ENCODE data around the gene ZNF407. TPM values are rescaled to one million over a fixed set of nuclear protein-coding genes. Genes with fewer than 3 reads are reported as not detected.
A peak's percentile ranks its signal among the peaks of the same experiment; 100 is the strongest.

The ZNF407 gene
- total and polyA plus RNA-seq, 2 of the 13 experiments (the other 11 are each of a cell fraction or from before 2014, with no cell fraction given), result 2.3 to 8.7 TPM

DNA sequence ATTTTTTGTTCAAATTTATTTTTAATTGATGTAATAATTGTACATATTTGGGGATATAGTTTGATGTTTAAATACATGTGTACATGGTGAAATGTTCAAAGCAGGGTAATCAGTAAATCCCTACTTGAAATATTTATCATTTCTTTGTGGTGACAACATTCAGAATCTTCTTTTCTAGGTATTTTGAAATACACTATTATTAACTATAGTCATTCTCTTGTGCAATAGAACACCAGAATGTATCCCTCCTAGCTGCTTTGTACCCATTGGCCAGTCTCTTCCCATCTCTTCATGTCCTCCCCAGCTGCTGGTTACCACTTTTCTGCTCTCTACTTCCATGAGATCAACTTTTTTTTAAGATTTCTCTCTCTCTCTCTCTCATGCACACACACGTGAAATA, 126.5 kb downstream of the ZNF407 start (continued):
- TF ChIP-seq ATF1 (CRISPR knock-in tag; IDR thresholded peaks at IDR 0.05), result no peak
- TF ChIP-seq, protein P1, sequence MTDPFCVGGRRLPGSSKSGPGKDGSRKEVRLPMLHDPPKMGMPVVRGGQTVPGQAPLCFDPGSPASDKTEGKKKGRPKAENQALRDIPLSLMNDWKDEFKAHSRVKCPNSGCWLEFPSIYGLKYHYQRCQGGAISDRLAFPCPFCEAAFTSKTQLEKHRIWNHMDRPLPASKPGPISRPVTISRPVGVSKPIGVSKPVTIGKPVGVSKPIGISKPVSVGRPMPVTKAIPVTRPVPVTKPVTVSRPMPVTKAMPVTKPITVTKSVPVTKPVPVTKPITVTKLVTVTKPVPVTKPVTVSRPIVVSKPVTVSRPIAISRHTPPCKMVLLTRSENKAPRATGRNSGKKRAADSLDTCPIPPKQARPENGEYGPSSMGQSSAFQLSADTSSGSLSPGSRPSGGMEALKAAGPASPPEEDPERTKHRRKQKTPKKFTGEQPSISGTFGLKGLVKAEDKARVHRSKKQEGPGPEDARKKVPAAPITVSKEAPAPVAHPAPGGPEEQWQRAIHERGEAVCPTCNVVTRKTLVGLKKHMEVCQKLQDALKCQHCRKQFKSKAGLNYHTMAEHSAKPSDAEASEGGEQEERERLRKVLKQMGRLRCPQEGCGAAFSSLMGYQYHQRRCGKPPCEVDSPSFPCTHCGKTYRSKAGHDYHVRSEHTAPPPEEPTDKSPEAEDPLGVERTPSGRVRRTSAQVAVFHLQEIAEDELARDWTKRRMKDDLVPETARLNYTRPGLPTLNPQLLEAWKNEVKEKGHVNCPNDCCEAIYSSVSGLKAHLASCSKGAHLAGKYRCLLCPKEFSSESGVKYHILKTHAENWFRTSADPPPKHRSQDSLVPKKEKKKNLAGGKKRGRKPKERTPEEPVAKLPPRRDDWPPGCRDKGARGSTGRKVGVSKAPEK (CRISPR knock-in tag; IDR thresholded peaks at IDR 0.05; ENCODE audit: borderline replicate concordance), result no peak
- TF ChIP-seq ZNF619 (CRISPR knock-in tag; IDR thresholded peaks at IDR 0.05), result no peak
- no peak for TF ChIP-seq RBM39 (IDR thresholded peaks at IDR 0.05; ENCODE audit: low read depth, low read length, poor library complexity, severe bottlenecking)
- no peak for TF ChIP-seq POLR2AphosphoS5 (IDR thresholded peaks at IDR 0.05; ENCODE audit: low read depth, low read length)
- no peak for TF ChIP-seq MTA1 (CRISPR knock-in tag; IDR thresholded peaks at IDR 0.05; ENCODE audit: borderline replicate concordance)
- TF ChIP-seq, protein P2, sequence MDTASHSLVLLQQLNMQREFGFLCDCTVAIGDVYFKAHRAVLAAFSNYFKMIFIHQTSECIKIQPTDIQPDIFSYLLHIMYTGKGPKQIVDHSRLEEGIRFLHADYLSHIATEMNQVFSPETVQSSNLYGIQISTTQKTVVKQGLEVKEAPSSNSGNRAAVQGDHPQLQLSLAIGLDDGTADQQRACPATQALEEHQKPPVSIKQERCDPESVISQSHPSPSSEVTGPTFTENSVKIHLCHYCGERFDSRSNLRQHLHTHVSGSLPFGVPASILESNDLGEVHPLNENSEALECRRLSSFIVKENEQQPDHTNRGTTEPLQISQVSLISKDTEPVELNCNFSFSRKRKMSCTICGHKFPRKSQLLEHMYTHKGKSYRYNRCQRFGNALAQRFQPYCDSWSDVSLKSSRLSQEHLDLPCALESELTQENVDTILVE (CRISPR knock-in tag; IDR thresholded peaks at IDR 0.05), result no peak
- no peak for TF ChIP-seq ZNF550 (CRISPR knock-in tag; IDR thresholded peaks at IDR 0.05; ENCODE audit: borderline replicate concordance)

DNA sequence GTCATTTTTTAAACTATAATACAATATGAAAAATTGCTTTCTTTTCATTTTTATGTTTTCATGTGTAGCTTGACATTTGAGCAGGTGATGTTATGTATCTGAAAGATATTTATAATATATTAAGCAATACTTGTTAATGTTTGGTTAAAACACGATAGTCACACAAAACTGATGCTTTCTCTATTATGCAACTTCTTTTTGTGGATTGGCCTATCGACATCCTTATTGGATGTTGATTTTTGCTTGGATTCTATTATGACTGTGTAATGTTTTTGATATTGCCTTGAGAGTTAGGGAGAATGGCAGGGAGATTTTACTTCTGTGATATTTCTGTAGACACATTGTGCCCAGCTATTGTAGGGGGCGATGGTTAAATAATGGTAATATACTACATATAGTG, 128.0 kb downstream of the ZNF407 start:
- ATAC-seq, result no peak
- H3K36me3 ChIP-seq (replicated peaks in 1 of 2; ENCODE audit: control insufficient read depth in 1 of 2, insufficient read depth in 2 of 2, low read length in 2 of 2), result no peaks in the 10 kb centered on the region
- no peak overlapping the region for H3K4me3 ChIP-seq (replicated peaks in 1 of 3; ENCODE audit: insufficient read depth in 1 of 3, low read depth in 2 of 3, low read length in 3 of 3)
- intact Hi-C loops (cut with micrococcal nuclease; ENCODE audit: unreplicated experiment) (no loop called here), in situ Hi-C loops (cut with HindIII; ENCODE audit: extremely low pct_ligation_motif_present, low pct_unique_long_range_greater_than_20kb) (no loop called here)
- POLR2A ChIA-PET, result no interaction called here
- H3K9me3 ChIP-seq (ENCODE audit: low read length), result no peaks in the 10 kb centered on the region
- H3K27me3 ChIP-seq (ENCODE audit: control insufficient read depth in 1 of 2, insufficient read depth in 2 of 2, low read length in 2 of 2), result no peaks in the 10 kb centered on the region
- H3K79me2 ChIP-seq (ENCODE audit: insufficient read depth, low read length), result no peaks in the 10 kb centered on the region
- WGBS (ENCODE audit: low lambda C conversion rate), result 95% methylated on average over 3 of the region's 3 CpGs
- no peak overlapping the region for H3K4me2 ChIP-seq (ENCODE audit: low read depth, low read length)
- no peaks in the 10 kb centered on the region for H3K4me1 ChIP-seq (ENCODE audit: insufficient read depth, low read length)
- BruUV-seq (replicated peaks), result no TSS peak
- FAIRE-seq, result no peak
- no peak overlapping the region for H3K27ac ChIP-seq (ENCODE audit: extremely low read length, insufficient read depth, low read length)
- H4K20me1 ChIP-seq (ENCODE audit: insufficient read depth, low read length), result no peaks in the 10 kb centered on the region
- no peak overlapping the region for H2AFZ ChIP-seq (ENCODE audit: low read length)
- DNase-seq (ENCODE audit: low spot score), result no peak
- no peak overlapping the region for H3K9ac ChIP-seq (ENCODE audit: insufficient read depth, low read depth, low read length)
- CTCF ChIA-PET (ENCODE audit: low intra/inter-chr PET ratio, low total read pairs), result no interaction called here
- no peak for TF ChIP-seq ZNF570 (CRISPR knock-in tag; IDR thresholded peaks at IDR 0.05; ENCODE audit: borderline replicate concordance)
- peak; percentile 21; the same call in 1 of the 2 replicates for TF ChIP-seq CEBPB (IDR thresholded peaks at IDR 0.05; ENCODE audit: borderline replicate concordance, low read depth, low read length)
